ENCODE results near the gene ANKLE2.

Gene ANKLE2

DNA sequence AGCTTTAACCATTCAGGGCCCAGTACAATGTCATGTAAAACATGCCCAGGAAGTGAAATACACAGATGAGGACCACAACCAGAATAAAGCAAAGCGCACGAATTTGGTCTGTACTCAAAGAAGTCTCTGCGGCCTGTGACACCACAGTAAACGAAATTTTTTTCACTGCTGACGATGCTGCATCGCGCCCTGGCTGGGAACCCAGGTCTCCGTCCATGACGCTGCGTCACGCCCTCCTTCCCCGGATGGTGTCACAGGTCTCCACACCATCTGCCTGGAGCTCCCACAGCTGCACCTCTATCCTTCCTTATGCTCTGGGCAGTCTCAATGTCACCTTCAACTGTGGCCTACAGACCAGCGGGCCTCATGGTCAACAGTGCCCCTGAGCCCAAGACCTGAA, 17.8 kb downstream of the ANKLE2 start:
- no peak for FAIRE-seq

DNA sequence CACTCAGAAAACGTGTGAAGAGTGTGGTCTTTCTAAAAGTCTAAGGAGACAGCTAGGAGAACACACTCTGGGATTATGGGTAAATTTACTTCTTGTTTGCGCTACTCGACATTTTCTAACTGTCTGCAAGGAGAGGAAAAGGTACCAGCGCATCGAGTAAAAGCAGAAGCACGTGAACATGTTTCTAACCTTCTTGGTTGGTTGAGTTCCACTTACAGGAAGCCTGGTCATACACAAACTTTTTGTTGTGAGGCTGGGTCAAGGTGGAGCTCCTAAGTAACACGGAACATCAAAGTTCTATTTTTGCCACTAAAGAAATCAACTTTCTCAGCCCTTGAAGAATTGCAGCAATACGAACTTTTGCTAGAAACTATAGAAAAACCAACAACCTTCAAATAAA, 20.0 kb downstream of the ANKLE2 start:
- FAIRE-seq, result no peak

DNA sequence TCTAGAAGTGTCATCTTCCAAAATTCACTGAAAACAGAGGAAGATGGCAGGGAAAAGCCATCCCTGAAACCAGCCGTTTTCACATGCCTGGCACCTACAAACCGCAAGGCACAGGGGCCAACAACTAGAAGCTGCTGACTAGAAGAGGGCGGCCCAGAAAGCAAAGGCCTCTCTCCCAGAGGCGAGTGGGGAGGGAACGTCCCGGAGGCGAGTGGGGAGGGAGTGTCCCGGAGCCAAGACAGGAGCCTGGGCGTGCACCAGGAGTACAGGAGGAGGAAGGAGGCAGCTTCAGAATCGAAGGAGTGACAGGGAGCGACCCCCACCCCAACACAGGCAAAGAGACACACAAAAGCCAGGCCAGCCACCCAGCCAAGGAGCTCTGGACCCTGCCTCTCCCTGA, 21.0 kb downstream of the ANKLE2 start:
- FAIRE-seq, result no peak

DNA sequence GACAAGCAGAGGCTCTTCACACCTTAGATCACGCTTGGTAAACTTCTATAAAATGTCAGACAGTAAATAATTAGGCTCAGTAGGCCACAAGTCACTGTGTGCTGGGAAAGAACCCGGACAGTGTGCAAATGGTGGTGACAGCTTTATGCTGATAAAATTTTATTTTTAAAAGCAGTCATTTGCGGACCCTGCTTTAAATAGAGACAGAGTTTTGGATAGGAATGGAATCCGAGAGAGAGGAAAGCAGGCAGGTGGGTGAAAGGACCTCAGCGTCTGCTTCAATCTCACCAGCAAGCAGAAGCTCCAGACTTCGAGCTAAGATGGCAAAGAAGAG, 21.4 kb downstream of the ANKLE2 start:
- FAIRE-seq, result no peak

DNA sequence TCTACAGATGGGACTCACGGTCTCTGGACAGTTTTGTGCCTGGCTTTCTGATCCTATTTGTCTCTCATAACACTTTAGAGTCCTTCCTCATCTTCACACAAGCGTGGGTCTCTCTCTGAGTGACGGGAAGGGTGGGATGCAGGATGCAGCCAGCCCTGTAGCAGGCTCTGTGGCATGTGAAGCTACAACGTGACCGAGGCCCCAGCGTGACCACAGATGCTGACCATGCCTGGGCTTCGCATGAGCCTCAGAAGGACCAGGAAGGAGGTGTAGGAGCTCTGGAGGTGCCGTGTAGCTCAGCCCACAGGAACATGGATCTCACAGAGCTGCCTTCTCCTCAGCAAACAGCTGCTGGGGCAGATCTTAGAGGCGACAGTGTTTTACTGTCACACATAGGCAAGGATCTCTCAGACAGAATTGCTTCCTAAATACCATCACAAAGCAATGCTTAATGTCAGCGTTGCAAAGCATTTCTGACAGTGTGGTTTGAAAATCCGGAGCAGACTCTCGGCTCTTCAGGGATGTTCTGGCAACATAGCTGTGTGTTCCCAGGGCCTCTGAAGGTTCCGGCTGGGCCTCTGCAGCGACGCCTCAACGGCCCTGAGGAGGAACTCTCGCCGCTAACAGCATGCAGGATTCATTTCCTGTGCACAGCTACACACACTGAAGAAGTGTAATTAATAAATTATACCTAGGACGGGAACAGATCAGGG, 21.9 kb downstream of the ANKLE2 start:
- no peak for FAIRE-seq

DNA sequence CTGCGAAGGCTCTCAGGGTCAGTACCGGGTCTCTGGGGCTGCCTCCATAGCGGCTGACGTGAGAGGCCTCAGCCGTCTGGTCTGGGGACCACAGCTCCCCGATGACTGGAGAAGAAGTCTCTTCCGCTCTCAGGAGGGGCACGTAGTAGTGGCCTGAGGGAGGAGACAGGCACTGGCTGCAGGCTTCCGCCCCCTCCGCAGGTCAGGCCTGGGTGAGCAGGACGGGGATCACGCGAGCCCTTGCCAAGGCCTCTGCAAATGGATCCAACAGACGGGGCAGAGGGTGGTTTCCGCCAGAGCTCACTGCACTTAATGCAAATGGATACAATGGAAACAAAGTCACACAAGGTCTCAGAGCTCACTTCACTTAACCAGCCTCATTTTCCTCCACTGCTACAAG, 24.7 kb downstream of the ANKLE2 start:
- no peak for FAIRE-seq

DNA sequence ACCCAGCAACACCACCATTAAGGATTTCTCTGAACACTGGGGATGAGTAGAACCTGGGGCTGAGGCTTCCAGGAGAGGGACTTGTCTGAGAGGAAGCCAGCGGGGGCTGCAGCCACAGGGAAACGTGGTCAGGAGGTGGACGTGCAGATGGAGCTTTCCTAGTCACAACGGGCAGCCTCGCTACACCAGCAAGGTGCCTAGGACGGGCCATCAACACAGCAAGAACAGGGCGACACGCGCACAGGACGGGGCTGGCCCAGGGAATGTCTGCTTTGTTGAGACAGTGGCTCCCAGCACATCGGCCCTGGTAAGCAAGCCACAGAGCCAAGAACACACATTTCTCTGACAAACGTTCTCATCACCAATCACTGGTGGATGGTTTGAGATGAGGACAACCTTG, 25.3 kb downstream of the ANKLE2 start:
- no peak for FAIRE-seq

DNA sequence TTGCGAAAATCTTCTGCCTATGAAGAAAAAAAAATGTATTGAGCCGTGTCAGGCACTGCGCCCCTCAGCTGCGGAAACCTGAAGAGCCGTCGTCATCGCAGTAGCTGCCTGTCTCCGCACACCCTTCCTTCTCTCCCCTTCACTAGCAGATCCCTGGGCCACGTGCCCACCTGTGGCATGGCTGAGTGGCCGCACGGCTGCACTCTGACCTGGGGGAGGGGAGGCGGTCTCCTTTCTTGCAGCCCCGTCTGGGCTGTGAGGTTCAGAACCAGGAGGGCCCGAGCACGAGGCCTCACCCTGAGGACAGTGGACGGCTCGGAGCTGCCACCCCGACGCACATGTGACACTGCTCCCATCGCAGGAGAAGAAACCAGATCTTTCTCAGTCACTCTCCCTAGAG, 26.1 kb downstream of the ANKLE2 start:
- FAIRE-seq, result no peak

DNA sequence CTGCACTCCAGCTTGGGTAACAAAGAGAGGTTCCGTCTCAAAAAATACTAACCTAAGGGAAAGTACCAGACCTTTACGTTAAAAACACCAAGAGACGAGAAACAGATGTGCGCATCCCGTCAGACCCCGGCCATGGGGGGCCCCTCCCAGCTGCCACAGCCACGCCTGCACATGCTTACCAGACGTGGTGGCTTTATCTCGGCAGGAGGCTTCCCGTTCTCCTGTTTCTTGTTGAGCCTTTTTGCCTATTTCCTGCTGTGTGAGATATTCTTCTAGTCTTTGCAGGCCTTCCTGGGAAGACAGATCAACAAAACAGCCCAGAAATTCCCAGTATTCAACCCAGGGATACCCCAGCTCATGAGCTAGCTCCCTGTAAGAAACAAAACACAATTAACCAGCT, 27.4 kb downstream of the ANKLE2 start:
- no peak for FAIRE-seq

DNA sequence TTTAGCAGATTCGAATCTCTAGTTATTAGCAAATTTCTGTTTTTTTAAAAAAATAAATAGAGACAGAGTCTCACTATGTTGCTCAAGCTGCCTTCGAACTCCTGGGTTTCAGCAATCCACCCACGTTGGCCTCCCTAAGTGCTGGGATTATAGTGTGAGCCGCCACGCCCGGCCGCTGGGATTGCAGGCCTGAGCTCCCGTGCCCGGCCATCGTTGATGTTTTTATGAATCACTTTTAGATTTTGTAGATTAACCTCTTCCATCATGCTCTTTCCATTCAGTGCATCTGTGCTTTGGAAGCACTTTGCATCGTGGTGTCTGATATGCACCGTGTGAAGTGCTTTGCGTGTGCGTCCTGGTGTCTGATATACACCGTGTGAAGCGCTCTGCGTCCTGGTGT, 30.1 kb downstream of the ANKLE2 start:
- no peak for FAIRE-seq

DNA sequence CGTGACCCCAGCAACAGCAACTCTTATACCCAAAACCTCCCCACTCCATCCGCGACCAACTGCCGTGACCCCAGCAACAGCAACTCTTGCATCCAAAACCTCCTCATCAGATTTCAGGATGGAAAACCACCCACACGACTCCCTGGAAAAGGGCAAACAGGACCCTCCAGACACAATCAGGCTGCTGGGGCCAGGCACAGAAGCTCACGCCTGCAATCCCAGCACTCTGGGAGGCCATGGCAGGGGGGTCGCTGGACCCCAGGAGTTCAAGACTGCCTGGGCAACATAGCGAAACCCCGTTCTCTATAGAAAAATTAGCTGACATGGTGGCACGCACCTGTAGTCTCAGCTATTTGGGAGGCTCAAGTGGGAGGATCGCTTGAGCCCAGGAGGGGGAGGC, 31.3 kb downstream of the ANKLE2 start:
- no peak for FAIRE-seq

DNA sequence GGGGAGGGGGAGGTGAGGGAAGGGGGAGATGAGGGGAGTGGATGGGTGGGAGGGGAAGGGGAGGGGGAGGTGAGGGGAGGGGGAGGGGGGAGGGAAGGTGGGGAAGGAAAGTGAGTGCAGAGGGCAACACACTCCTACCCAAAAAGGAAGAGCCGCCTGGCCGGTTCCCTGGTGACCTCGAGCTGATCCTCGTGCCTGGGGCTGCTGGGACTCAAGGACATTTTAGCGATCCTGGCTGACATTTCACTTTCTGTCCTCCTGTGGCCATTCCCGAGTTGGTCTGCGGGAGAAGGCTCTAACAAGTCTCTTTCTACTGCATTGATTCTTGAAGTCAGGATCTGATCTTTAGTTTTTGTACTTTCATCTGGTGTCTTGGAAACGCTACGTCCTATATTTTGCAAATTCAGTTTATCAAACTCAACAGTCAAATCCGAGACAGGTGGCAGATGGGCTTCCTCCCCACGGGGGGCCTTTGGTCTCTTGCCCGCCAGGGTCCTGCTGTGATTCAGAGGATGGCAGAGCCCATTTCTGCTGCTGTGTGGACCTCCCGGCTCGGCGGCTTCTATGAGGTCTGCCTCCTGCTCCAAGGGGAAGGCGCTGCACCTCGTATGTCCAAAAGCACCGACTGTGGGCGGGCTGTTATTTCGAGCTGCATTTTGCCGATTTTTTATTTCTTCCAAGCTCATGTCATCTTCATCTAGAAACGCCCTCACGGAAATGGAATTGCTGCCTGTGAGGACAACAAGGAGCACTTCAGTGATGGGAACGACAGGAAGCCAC, 31.9 kb downstream of the ANKLE2 start:
- no peak for FAIRE-seq

DNA sequence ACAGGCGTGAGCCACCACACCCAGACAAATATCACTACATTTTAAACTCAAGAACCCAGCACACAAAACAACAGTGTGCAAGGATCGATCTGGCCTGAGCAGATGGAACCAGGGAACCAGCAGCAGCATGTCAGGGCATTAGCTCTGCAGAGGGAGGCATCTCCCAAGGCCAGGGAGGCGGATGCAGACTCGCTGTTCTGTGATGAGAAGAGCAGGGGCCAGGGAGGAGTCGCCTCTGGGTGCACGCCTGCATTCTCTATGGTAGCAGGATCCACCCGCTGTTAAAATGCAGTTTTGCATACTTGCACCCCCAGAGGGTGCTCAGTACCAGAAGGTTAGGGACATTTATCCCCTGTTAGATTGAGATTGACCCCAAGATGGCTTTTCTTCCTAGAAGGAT, 33.1 kb downstream of the ANKLE2 start:
- FAIRE-seq, result no peak

DNA sequence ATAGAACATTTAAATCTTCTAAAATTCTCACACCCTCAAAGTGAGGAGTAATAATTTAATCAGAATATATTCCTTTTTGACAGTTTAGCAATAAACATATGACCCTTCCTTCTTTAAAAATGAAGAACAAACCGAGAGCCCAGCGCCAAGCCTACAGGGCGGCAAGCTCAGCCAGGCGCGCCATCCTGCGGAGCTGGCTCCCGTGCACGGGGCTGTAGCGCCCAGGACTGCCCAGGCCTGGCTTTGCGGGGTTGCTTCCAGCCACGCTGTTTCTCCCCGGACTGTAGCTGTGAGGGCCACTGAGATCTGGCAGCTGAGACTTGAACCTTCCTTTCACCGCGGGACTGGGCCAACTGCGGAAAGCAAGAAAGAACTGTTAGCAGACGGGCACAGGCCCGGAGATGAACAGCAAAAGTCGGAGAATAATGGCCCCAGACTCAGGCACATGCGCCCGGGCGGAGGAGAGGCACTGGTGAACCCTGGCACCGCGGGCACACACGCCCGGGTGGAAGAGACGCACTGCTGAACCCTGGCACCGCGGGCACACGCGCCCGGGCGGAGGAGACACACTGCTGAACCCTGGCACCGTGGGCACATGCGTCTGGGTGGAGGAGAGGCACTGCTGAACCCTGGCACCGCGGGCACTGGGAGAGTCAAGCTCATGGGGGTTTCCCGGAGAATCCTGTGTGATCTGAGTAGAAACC, 34.4 kb downstream of the ANKLE2 start:
- FAIRE-seq, result no peak

DNA sequence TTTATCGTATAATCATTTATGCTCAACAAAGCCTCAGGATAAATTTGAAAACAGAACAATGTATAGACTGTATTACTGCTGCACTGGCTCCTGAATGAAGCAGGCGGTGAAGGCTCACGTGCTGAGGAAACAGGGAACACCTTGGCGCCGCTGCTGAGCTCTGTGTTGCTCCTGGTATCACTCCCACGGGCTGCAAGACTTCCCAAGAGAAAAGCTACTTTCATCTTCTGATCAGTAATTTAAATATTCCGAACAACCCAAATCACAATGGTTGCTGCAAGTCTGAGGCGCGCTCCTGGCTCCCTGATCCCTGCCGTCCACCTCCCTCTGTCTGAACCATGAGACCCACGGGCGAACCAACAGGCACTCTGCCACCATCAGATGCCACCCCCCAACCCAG, 35.2 kb downstream of the ANKLE2 start:
- no peak for FAIRE-seq

DNA sequence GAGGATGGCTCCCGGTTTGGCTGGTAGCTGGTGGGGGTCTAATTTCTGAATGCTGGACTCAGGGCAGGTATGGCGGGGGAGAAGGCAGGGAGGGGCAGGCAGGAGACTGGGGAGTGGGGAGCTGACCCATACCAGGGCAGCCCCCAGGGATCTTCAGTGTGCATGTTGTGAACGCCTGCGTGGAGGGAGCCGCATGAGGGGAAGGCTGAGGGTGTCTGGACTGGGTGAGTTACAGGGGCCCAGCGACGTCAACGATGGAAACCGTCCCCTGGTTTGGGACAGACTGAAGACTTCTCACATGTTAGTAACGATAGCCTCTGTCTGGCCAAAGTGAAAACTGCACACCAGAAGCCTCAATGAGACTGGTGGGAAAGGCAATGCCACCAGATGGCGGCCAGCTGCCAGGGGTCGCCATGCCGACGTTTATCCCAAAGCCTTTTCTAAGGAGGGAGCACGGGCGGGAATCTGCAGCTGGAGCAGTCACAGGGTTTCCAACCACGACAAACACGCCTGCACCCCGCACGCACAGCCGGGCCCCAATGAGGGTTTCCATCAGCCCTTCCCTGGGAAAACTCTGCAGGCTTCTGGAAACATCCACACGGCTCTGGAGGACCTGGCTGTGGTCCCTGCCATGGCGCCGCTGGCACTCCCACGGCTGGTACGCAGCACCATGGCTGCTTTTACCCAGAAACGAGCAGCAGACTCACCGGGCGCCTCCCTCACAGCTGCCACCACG, 37.0 kb downstream of the ANKLE2 start:
- no peak for FAIRE-seq

DNA sequence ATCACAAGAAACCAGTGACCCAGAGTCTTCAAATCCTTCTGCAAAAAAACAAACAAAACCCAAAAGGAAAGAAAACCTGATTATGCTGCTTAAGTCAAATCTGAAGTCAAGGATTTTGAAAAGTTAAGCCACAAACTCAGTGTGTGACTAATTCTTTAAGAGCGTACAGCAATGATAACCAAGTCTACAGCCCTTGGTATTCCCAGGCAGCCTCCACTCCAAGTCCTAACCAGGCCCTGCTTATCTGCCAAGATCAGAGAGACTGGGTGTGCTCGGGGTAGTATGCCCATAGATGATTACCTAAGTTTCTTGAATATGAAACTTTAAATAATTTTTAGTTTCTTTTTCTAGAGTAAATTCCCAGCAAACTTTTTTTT, 37.9 kb downstream of the ANKLE2 start:
- FAIRE-seq, result no peak

DNA sequence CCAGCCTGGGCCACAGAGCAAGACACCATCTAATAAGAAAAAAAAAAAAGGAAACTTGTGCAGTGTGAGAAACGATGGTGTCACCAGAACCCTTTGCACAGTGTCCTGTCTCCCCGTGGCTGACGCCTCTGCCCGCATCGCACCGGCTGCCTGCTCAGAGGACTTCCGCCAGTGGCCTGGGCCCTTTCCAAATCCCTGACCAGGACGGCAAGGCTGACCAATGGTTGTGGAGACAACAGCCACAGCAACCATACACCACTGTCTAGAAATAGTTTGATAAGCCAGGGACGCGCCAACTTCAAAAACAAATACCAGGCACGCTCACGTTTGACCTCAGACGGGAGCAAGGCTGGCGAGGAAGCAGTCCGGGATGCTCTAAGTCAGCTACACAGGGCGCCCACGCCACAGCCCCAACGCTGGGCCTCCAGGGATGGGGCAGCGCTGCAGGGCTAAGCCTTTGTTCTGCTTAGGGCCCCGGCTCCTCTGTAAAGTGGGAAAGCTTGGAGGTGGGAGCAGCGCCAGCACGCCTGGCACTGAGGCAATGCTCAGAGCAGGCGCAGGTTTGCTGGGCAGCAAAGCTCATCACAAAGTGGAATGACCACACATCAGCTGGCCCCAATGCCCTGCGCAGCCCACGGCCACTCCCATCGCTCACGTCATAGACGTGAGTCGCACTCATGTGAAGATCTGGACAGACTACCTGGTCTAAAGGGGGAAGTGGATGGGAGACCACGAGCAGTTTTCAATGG, 38.4 kb downstream of the ANKLE2 start:
- FAIRE-seq, result no peak

DNA sequence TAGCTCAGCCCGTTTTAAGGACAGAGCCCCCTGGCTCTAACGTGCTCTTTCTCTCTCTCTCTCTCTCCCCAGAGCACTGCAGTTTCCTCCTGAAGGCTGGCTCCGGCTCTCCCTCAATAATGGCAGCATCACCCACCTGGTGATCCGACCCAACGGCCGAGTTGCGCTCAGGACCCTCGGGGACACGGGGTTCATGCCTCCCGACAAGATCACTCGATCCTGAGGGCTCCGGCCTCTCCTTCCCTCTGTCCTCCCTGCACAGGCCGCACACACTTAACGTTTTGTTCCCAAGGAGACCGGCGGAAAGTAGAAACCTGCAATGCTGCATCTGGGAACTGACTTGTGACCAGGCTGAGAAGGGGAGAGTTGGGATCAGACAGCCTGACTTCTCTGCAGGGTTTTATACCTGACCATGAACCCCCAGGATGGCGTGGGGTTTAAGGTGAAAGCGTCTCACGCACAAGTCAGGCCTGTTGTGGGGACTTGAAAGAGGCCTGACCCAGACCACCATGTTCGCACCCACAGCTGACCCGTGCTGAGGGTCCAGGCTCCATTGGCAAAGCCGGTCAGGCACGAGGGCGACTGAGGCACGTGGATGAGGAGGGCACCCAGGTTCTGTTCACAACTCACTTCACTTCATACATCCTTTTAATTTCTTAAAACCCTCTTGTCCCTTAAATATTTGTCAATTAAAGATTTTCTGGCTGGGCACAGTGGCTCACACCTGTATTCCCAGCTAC, 40.9 kb downstream of the ANKLE2 start:
- FAIRE-seq, result no peak

DNA sequence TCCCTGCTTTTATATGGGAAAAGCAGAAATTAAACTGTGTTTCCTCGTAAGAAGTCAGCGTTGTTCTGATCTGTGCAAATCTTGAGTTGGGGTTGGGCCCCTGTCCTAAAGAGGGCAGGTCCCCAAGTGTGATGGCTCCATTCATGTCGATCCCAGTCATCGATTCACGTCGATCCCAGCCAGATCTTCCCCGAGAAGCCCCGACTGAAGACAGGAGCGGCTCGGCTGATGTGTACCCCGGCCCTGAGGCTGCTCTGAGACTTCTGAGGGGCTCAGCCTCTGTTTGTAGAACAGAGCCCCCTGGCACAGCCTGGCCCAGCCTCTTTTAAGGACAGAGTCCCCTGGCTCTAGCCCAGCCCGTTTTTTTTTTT, 41.7 kb downstream of the ANKLE2 start:
- FAIRE-seq, result no peak

DNA sequence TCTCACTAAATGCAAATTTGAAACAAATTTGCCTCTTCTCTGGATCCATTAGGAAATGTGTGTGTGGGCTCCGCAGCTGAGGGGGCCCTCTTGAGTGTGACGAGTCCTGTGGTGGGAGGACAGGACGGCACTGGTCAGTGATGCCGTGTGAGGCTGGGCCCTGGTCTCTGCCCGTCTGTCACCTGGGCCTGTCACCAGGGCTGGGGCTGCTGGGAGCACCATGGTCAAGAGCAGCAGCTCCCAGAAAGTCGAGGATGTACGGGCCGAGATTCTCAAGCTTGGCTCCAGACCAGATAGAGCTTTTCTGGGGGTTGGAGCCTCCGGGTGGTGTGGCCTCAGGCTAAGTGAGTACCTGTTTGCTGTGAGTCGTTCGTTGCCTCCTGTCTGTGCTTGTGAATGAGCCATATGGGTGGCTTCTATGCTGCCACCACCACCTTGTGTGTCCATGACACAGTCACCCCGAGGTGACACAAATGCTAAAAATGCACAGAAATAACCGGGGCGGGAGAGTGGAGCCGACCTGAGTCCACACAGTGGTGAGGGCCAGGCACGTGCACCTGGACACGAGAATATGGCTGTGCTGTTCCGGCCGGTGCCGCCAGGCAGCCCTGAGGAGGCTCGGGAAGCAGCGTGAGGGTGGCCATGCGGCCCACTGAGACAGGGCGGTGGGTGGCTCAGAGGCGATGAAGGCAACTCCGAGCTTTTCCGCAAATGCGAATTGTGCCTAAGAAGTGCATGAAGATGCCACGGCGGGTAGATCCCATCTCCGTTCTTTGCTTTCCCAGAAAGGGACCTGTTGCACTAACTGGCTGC, 42.3 kb downstream of the ANKLE2 start:
- no peak for FAIRE-seq

All from islet of Langerhans (tissue), 1 donor.